Fibroblast of skin of left biceps (primary cell): ENCODE data around the gene KCTD5.

Experiments
- DNase-seq, 2 experiments: peaks; one replicate each; pipeline ENCODE4 v3.0.0-alpha.2; 2013; ENCODE audit warnings: low read depth in 2 of 2

Gene KCTD5

DNA sequence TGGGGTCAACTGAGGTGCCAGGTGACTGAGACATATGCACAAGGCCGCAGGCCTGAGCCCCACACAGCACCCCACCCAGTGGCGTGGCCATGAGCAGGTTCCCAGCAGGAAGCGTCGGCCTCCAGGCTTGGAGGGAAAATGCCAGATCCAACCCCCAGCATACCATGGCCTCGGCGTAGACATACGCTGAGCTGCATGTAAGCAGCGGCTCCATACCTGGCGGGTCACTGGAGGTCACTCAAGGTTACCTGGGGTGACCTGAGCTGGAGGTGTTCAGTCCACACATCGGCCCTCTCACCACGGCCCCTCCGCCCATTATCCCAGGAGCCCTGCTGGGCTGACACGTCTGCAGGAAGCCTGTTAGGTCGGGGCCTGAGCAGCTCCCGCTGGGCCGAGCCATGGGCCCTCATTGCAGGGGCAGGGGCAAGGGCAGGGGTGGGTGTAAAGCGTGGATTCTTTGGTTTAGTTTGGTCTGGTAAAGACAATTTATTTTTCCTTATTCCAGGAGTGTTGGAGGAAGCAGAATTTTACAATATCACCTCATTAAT is 15.2 kb downstream of the KCTD5 start:
- no peak for DNase-seq

- DNase-seq = no peak
Measured at GRCh38 chr16:2698103-2698870, 16.0 kb downstream of the KCTD5 start.

- DNase-seq = no peak
Measured at GRCh38 chr16:2698965-2699750, 16.8 kb downstream of the KCTD5 start.

DNA sequence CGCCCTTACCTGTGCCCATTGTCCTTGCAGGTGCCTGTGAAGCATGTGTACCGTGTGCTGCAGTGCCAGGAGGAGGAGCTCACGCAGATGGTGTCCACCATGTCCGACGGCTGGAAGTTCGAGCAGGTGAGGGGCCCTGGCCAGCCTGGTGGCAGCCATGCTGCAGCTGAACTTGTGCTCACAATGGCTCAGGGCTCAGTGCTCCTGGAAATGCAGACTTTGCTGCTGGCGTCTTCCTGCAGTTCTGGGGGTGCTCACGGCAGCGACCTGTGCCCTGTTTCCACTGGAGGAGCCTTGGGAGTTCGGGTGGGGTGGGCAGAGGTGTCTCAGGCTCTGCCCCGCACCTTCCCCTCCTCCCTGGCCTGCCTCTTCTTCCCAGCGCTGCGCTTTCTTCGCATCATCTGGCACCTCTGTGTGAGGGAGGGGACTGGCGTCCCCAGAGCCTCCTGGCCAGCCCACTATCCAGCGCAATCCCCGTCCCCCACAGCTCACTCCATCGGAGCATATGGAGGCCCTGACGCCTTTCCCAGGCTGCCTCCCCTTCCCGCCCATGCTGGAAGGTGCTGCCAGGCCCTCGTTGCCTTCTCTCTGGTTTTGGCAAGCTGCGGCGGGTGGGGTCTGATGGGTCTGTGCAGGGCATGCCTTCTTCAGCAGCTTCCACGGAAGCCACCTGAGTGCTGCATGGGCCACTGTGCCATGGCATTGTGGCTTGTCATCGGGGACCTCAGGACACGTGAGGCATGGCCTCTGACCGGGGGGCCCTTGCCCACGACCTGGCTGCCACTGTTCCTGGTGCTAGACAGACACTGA is 17.7 kb downstream of the KCTD5 start:
- DNase-seq = no peak

DNA sequence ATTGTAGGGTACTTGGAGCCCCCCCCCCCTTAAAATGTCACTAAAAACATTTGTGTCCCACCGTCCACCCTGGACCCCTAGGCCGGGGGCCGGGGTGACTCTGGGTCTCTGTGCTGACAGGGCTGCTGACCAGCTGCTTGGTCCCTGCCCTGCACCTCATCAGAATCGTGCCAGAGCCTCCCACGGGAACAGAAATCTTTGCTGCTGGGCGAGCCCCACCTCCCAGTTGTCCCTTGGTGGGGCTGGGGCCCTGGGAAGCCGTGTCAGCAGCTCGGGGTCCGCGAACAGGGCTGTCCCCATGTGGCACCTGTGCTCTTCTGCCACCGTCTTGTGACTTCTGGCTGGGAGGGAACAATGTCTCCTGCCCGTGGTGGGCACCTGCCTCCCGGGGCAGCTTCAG is 18.5 kb downstream of the KCTD5 start:
- DNase-seq = no peak

DNA sequence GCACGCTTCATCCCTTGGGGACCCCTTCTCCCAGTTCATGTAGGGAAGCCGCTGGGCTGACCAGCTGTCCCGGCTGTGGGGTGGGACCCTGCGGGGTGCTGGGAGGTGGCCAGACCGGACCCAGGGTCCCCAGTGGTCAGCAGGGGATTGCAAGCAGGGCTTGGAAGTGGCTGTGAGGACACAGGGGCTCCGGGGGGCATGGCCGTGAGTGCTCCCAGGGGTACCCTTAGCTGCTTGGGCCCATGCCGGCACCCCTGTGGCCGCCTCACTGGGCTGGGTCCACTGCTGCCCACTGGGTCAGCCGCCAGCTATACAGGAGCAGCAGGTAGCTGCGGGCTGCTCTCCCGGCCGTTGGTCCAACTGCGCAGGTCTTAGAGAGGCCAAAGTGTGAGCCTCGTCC is 18.9 kb downstream of the KCTD5 start:
- no peak for DNase-seq

GRCh38 chr16:2701713-2702437 is 19.6 kb downstream of the KCTD5 start:
- no peak for DNase-seq

- DNase-seq = no peak
Measured at GRCh38 chr16:2702438-2702825, 20.1 kb downstream of the KCTD5 start.

DNA sequence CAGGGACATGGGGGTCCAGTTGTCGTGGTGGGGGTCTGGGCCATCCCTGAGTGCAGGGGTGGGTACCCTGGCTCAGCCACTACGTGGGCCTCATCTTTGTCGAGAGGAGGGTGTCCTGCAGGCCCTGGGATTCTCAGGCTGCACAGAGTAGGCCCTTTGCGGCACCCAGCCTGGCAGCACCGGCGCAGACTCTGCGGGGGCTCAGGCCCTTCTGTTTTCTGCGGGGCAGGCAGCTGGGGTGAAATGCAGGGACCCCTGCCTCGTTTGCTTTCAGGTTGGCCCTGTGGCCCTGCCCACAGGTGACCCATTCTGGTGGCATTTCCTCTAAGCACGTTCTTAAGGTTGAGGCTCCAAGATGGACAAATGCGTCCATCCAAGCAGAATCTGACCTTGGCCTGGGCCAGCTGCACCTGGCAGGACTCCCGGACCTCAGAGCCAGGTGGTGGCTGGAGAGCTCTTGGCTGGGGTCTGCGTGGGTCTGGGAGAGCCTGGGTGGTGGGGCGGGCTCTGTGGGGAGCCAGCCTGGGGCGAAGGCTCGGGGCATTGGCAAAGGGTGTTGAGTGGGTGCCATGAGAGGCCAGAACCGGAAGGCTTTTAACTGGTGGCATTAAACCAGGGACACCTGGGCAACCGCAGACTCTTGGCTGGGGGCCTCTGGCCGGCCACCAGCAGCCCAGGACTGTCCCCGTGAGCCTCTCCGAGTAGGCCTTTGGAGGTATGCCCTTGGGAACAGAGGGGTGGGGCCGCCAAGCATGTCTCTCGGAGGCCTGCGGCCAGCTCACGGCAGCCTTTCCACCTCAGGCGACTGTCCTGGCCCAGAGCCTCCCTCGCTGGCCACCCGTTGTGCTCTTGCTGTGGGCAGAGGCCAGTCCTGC is 20.8 kb downstream of the KCTD5 start:
- DNase-seq = no peak

DNA sequence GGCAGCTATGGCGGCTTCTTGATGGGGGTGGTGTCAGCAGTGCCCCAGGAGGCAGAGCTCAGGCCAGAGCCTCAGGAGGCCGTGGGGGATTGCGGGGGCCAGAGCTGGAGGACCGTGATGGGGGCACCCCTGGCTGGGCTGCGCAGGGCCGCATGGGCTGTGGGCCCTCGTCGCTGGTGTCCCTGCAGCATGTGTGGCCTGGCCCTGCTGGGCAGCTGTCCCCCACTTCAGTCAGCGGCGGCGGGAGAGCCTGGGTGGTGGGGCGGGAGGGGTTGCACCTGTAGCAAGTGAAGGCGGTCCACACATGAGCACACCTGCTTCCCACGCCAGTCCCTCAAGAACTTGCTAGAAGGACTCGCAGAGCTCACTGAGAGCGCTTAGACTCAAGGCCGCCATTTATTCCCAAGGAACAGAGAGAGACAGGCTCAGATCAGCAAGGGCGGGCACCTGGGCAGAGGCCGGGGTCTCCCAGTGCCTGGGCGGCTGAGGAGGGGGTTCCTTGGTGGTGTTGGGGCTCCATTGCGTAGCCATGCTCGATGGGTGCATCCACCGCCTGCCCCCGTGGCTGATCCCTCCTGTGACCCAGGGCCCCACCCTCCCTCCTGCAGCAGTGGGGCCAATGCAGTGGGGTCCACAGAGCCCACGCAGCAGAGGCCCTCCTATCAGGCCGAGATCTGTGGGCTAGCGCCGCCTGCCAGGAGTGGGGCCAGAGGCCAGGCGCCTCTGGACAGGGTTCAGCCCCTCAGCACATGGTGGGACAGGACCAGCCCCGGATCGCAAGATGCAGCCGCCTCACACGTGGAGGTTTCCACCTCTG is 22.1 kb downstream of the KCTD5 start:
- DNase-seq = no peak

DNA sequence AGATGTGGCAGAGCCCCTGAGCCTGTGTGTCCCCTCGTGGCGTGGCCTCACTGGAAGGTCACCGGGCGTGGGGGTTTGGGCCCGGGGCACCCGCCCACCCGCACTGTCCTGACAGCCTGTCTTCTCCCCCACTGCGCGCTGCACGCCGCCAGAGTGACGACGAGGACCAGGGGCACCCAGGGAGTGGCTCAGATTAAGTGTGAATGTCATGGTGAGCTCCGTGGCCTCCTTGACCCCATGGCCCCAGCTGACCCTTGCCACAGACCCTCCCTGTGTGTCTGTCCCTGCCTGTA is 22.6 kb downstream of the KCTD5 start:
- no peak for DNase-seq

- DNase-seq = no peak
Measured at GRCh38 chr16:2705351-2705750, 23.0 kb downstream of the KCTD5 start.

GRCh38 chr16:2706085-2706484 is 23.8 kb downstream of the KCTD5 start:
- no peak for DNase-seq

DNA sequence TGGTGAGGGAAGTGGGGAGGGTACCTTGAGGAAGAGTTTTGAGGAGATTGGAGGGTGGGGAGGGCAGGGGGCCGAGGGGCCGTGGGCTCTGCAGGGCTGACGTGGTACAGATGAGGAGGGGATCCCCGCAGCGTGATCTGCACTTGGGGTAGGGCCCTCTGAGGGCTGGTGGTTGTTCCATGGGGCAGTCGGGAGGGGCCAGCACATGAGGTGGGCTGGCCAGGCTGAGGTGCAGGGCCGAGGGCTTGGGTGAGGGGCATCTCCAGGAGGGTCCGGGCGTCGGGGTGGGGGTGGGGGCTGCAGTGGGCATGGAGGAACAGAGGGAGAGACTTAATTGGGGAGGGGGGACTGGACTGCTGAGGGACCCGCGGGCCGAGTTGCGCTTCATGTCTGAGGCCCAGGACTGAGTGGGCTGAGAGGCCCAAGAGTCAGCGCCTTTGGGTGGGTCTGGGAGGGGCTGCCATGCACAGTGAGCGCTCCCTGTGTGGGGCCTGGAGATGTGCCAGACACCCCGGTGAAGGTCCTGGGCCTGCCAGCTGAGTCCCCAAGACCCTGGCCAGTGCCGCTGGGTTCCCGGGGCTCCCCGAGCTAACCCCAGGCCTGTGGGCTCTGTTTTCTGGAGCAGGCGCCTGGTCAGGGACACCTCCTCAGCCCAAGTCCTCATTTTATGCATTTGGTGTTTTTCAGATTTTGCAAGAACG is 24.4 kb downstream of the KCTD5 start:
- DNase-seq = no peak

DNA sequence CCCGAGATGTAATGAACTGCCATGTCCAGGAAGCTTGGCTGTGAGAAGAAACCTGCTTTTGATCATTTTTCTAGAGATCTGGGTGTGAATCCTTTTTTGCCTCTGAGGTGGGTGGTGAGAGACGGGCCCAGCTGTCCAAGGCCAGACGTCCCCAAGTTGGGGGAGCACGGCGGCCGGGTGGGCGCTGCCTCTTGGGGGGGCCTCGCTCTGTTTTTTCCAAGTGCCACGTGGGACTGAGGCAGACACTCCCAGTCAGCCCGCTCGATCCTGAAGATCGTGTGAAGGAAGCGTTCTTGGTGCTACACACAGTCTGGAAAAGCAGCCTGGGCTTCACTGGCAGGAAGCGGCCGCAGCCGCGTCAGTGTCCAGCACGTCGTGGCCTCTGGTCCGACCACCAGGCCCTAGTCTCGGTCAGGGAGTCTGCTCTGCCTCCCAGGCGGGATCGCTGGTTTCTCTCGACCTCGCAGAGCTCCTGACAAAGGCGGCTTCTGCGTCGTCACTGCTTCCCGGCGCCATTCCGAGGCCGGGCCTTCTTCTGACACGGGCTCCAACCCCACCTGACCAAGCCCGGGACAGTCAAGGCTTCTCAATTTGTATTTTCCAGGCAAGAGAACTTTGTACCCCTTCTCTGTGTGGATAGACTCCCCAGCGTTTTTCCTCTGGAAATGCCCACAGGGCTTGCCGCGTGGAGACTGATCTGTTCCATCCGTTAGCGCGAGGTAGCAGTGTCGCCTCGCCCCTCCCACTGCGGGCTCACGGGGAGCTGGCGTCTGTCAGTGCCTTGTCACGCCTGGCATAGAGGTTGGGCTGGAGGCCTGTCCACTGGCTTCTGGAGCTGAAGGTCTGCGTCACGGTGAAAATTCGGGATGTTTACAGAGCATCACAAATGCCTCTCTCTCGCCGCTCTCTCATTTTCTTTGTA is 25.3 kb downstream of the KCTD5 start:
- DNase-seq = no peak

DNA sequence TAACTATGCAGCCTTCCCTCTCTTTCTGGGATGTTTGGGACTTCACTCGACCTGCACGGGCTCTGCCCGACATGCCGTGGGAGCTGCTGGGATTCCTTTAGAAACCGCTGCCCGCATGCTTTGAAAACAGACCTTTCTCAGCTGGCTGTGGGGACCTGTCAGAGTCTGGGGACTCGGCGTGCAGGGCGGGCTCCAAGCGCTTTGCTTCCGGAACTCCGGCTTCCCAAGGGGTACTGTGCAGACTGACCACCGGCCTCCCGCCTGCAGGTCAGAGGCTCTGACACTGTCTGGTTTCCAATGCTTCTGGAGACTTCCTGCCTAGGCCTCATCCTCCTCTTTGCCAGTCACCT is 25.9 kb downstream of the KCTD5 start:
- no peak for DNase-seq

DNA sequence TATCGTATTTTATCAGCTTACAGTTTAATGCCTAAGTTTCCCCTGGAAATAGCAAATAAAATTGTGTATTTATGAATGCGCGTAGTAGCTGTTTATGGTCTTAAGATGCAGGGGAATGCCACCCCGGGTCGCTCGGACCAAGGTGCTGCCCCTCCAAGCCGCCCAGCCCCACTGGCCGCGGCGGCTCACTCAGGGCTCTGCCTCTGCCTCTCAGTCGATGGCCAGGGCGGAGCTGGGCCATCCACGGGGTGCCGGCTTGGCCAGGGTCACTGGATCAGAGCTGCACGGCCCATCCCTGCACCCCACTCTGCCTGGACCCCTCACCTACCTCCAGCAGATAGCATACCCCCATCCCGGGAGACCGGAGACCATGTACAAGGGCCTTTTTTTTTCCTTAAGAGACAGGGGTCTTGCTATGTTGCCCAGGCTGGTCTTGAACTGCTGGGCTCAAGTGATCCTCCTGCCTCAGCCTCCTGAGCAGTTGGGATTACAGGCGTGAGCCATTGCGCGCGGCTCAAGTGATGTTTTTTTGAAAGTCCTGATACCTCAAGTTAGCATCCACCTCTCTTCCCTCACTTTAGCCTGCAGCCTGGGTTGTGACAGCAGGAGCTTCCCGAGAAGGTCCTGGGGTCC is 26.7 kb downstream of the KCTD5 start:
- DNase-seq = no peak

- DNase-seq = no peak
Measured at GRCh38 chr16:2709588-2709984, 27.3 kb downstream of the KCTD5 start.
